Colonic mucosa (tissue), 4 donors: ENCODE results near the gene ANO10. TPM values are rescaled to one million over a fixed set of nuclear protein-coding genes. Genes with fewer than 3 reads are reported as not detected.

ENCODE experiments used
- DNase-seq: peaks from one replicate; pipeline ENCODE4 v3.0.0-alpha.2; 2020
- H3K27ac ChIP-seq: fragments of 200-600 bp; one replicate; pipeline ENCODE4 v1.8.0; 2021
- H3K27me3 ChIP-seq: fragments of 200-600 bp; one replicate; pipeline ENCODE4 v1.8.0; 2021
- H3K36me3 ChIP-seq: fragments of 200-600 bp; one replicate; pipeline ENCODE4 v1.8.0; 2021
- H3K4me1 ChIP-seq: fragments of 200-600 bp; one replicate; pipeline ENCODE4 v1.8.0; 2021; ENCODE audit warnings: mild to moderate bottlenecking
- H3K4me3 ChIP-seq: fragments of 200-600 bp; one replicate; pipeline ENCODE4 v1.8.0; 2021
- H3K9ac ChIP-seq, 2 donors: one replicate each; pipeline ENCODE4 v1.7.0; 2013; ENCODE audit warnings: control low read depth in 2 of 2, low read depth in 2 of 2, low read length in 2 of 2
- H3K9me3 ChIP-seq: fragments of 200-600 bp; one replicate; pipeline ENCODE4 v1.8.0; 2021
- CTCF ChIP-seq: fragments of 200-600 bp; IDR thresholded peaks from one replicate; pipeline ENCODE4 v1.8.0; 2022; ENCODE audit warnings: antibody characterized with exemption, mild to moderate bottlenecking
- intact Hi-C: fragments of 100-400 bp; cut with DNase I; formaldehyde crosslinking; loops from one replicate; pipeline ENCODE4 v1.14.1; 2022
- total RNA-seq, 2 donors: library from RNA; stranded (reverse); fragmentation: NEBNext Ultra II Directional in 1 of 2; extraction: Animal tissue kit (Norgen Biotek cat#: 25700) in 1 of 2; gene quantifications; one replicate each; pipeline ENCODE4 v1.2.1, GENCODE V29; 2021
- donor health status: healthy.
- donor health status: DM: no; HTN: no; CAD: no.
- donor health status: DM: no; HTN: no; CAD: no.

The ANO10 gene
- total RNA-seq, 2 donors from 2014 or later: 53.9 to 69.0 TPM

DNA sequence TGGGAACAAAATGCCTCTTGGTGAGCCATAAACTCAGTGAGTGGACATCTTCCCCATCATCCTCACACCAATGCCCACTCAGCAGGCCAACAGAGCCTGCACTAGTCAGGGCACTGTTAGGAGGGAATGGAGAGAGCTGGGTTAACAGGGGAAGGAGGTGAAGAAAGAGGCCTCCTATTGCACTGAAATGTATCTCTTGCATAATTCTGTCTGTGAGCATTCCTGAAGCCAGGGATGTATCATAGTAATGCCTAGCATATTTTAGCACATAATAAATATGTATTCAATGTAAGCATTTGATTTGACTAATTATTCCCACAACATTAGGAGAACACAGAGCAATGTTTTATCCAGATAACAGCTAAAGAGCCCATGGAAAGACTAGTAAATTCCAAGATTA lies 81.2 kb downstream of the ANO10 start:
- Histone ChIP-seq H3K27me3 (no peaks in the 10 kb centered on the region), H3K4me1 (no peaks in the 10 kb centered on the region), H3K27ac (no peak overlapping the region), H3K4me3 (no peak overlapping the region), H3K9me3 (no peaks in the 10 kb centered on the region), H3K36me3 (no peaks in the 10 kb centered on the region), H3K9ac (no peak overlapping the region)
- intact Hi-C loops: loop anchor here (5.0 to 10.0 kb wide), 2 partner anchors 97 to 224 kb away; no protein-coding TSS in a partner anchor
- no peak for TF ChIP-seq CTCF
- DNase-seq: no peak

GRCh38 chr3:43539321-43539720 lies 82.5 kb downstream of the ANO10 start:
- no peaks in the 10 kb centered on the region for H3K36me3 ChIP-seq
- no peak overlapping the region for H3K4me3 ChIP-seq
- no peaks in the 10 kb centered on the region for H3K9me3 ChIP-seq
- no peak overlapping the region for H3K9ac ChIP-seq
- intact Hi-C loops: no loop called here
- H3K27me3 ChIP-seq: no peaks in the 10 kb centered on the region
- DNase-seq: no peak
- TF ChIP-seq CTCF: no peak
- H3K4me1 ChIP-seq: no peaks in the 10 kb centered on the region
- no peak overlapping the region for H3K27ac ChIP-seq

GRCh38 chr3:43537225-43537624 lies 84.6 kb downstream of the ANO10 start:
- no peak for DNase-seq
- intact Hi-C loops: no loop called here

DNA sequence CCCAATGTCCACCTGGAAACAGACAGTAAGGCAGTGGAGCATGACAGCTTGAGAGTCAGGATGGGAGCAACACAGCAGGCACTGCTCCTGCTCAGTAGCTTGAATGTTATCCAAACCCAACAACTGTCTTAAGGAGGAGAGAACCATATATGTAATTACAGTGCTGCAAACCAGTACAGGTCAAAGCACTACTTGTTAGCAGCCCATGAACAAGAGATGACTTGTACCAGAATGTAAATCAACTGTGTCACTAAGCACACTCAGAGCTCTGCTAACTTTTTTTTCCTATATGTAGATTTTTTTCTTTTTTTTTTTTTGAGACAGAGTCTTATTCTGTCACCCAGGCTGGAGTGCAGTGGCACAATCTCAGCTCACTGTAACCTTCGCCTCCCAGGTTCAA lies 87.1 kb downstream of the ANO10 start:
- intact Hi-C loops: no loop called here
- H3K4me3 ChIP-seq: no peak overlapping the region
- no peaks in the 10 kb centered on the region for H3K36me3 ChIP-seq
- no peaks in the 10 kb centered on the region for H3K4me1 ChIP-seq
- H3K27ac ChIP-seq: no peak overlapping the region
- H3K9me3 ChIP-seq: no peaks in the 10 kb centered on the region
- no peaks in the 10 kb centered on the region for H3K27me3 ChIP-seq
- no peak for DNase-seq
- H3K9ac ChIP-seq: no peak overlapping the region
- no peak for TF ChIP-seq CTCF

More at GRCh38 chr3:43537225-43537624, 84.6 kb downstream of the ANO10 start:
- no peaks in the 10 kb centered on the region for H3K4me1 ChIP-seq
- H3K9me3 ChIP-seq: no peaks in the 10 kb centered on the region
- no peaks in the 10 kb centered on the region for H3K27me3 ChIP-seq
- no peak overlapping the region for H3K4me3 ChIP-seq
- no peak for TF ChIP-seq CTCF
- H3K9ac ChIP-seq: no peak overlapping the region
- no peak overlapping the region for H3K27ac ChIP-seq
- H3K36me3 ChIP-seq: no peaks in the 10 kb centered on the region

DNA sequence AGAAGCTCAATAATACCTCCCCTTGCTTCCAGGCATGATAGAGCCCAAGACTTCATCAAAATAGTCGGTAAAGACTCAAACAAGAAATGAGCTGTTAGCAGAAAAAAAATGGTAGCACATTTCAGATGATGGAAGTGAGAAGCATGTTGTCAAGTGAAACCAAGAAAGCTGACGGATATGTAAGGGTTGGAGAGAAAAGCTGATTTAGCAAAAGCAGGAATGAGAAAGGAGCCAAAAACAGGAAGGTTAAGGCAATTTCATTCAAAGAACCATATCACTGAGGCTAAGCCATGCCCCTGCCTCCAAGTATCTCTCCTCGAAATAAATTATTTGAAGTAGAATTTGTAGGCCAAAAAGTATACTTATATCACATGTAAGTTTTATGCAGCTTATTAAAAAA lies 88.8 kb downstream of the ANO10 start:
- Histone ChIP-seq H3K4me1 (no peaks in the 10 kb centered on the region), H3K4me3 (no peak overlapping the region), H3K27ac (no peak overlapping the region), H3K36me3 (no peaks in the 10 kb centered on the region), H3K9me3 (no peaks in the 10 kb centered on the region), H3K27me3 (no peaks in the 10 kb centered on the region), H3K9ac (no peak overlapping the region)
- intact Hi-C loops: no loop called here
- DNase-seq: no peak
- TF ChIP-seq CTCF: no peak

GRCh38 chr3:43531835-43532234 lies 90.0 kb downstream of the ANO10 start:
- DNase-seq: no peak
- intact Hi-C loops: no loop called here
- TF ChIP-seq CTCF: no peak

More at GRCh38 chr3:43531835-43532234, 90.0 kb downstream of the ANO10 start:
- H3K27ac ChIP-seq: no peak overlapping the region
- H3K9me3 ChIP-seq: no peaks in the 10 kb centered on the region
- no peak overlapping the region for H3K9ac ChIP-seq
- H3K27me3 ChIP-seq: no peaks in the 10 kb centered on the region
- no peaks in the 10 kb centered on the region for H3K36me3 ChIP-seq
- H3K4me3 ChIP-seq: no peak overlapping the region
- H3K4me1 ChIP-seq: no peaks in the 10 kb centered on the region
